SK-N-SH (cell line): ENCODE results near the gene ZNF641. TPM values are rescaled to one million over a fixed set of nuclear protein-coding genes. Genes with fewer than 3 reads are reported as not detected.

ENCODE experiments used
- CTCF ChIA-PET: fragments of 300-600, 350-600 bp; formaldehyde crosslinking; extraction: SDS; loops from one replicate; lab custom pipeline; 2021; lab: Yijun Ruan, JAX
- POLR2A ChIA-PET: fragments of 350-600 bp; sonication (Branson Sonifier 250); formaldehyde crosslinking; extraction: SDS; loops from one replicate; lab custom pipeline; 2020; ENCODE audit warnings: antibody characterized with exemption, inconsistent platforms; lab: Yijun Ruan, JAX
- DNase-seq: peaks from one replicate; pipeline ENCODE4 v3.0.0; 2012
- H2AFZ ChIP-seq: fragments of 200-600 bp; sonication (generic); 2 replicates; pipeline ENCODE4 v1.8.1; 2016; ENCODE audit warnings: antibody characterized with exemption, mild to moderate bottlenecking, low read depth
- H3F3A ChIP-seq: fragments of 200-600 bp; sonication (generic); replicated peaks from 2 replicates; pipeline ENCODE3; 2016; ENCODE audit warnings: antibody characterized with exemption, mild to moderate bottlenecking; ENCODE audit not compliant: insufficient read depth
- H3K27ac ChIP-seq, 2 experiments: fragments of 200-500 bp in 1 of 2; fragments of 200-600 bp in 1 of 2; sonication (Bioruptor generic) in 1 of 2; sonication (generic), shearing (Covaris generic) in 1 of 2; 2 replicates each; pipeline versions ENCODE4 v1.5.1 to v1.6.1; 2014 to 2016; ENCODE audit warnings: low read depth in 2 of 2, inconsistent platforms in 1 of 2, low read length in 1 of 2, mild to moderate bottlenecking in 1 of 2, mixed read lengths in 1 of 2
- H3K27me3 ChIP-seq: fragments of 200-600 bp; sonication (generic), shearing (Covaris generic); 2 replicates; pipeline ENCODE4 v1.6.1; 2016; ENCODE audit warnings: mixed run types; ENCODE audit not compliant: insufficient read depth
- H3K36me3 ChIP-seq, 2 experiments: fragments of 200-500 bp in 1 of 2; fragments of 200-600 bp in 1 of 2; sonication (Bioruptor generic) in 1 of 2; sonication (generic) in 1 of 2; replicated peaks in 1 of 2; 2 replicates each; pipeline versions ENCODE3 to v1.5.1; 2014 to 2016; ENCODE audit warnings: low read length in 1 of 2, mild to moderate bottlenecking in 1 of 2; ENCODE audit not compliant: insufficient read depth in 2 of 2, control insufficient read depth in 1 of 2
- H3K4me1 ChIP-seq, 2 experiments: fragments of 200-500 bp in 1 of 2; fragments of 200-600 bp in 1 of 2; sonication (Bioruptor generic) in 1 of 2; sonication (generic), shearing (Covaris generic) in 1 of 2; 2 replicates each; pipeline versions ENCODE4 v1.5.1 to v1.6.1; 2014 to 2016; ENCODE audit warnings: low read depth in 1 of 2, low read length in 1 of 2, mixed run types in 1 of 2; ENCODE audit not compliant: insufficient read depth in 2 of 2, control insufficient read depth in 1 of 2
- H3K4me2 ChIP-seq: fragments of 200-600 bp; sonication (generic), shearing (Covaris generic); 2 replicates; pipeline ENCODE4 v1.6.1; 2017; ENCODE audit warnings: mixed run types
- H3K4me3 ChIP-seq, 2 experiments: fragments of 200-500 bp in 1 of 2; fragments of 200-600 bp in 1 of 2; sonication (Bioruptor generic) in 1 of 2; sonication (generic), shearing (Covaris generic) in 1 of 2; 2 replicates each; pipeline versions ENCODE4 v1.5.1 to v1.8.1; 2014 to 2016; ENCODE audit warnings: low read depth in 2 of 2, inconsistent platforms in 1 of 2, low read length in 1 of 2, mild to moderate bottlenecking in 1 of 2, mixed read lengths in 1 of 2, moderate library complexity in 1 of 2
- H3K79me2 ChIP-seq: fragments of 200-600 bp; sonication (generic); 2 replicates; pipeline ENCODE4 v1.8.1; 2017; ENCODE audit warnings: mild to moderate bottlenecking; ENCODE audit not compliant: insufficient read depth
- H3K9ac ChIP-seq: fragments of 200-600 bp; sonication (generic); 2 replicates; pipeline ENCODE4 v1.6.1; 2017; ENCODE audit warnings: mixed run types
- H3K9me2 ChIP-seq: fragments of 200-600 bp; sonication (generic); 2 replicates; pipeline ENCODE4 v1.6.1; 2017; ENCODE audit warnings: mixed run types
- H3K9me3 ChIP-seq: fragments of 200-600 bp; sonication (generic); 2 replicates; pipeline ENCODE4 v1.6.1; 2017; ENCODE audit warnings: mixed run types, mild to moderate bottlenecking, moderate library complexity
- H4K20me1 ChIP-seq: fragments of 200-600 bp; sonication (generic); 2 replicates; pipeline ENCODE4 v1.6.1; 2017; ENCODE audit warnings: mild to moderate bottlenecking, mixed run types; ENCODE audit not compliant: insufficient read depth
- CHD2 ChIP-seq: fragments of 150-350 bp; IDR thresholded peaks from 2 replicates; pipeline ENCODE4 v1.6.1; 2018; ENCODE audit warnings: low read length; ENCODE audit not compliant: partially characterized antibody
- ELF1 ChIP-seq: IDR thresholded peaks from 2 replicates; pipeline ENCODE4 v1.4.0; 2012
- EP300 ChIP-seq, 2 experiments: IDR thresholded peaks; 2 replicates each; pipeline versions ENCODE4 v1.4.0 to v1.6.1; 2012; ENCODE audit warnings: borderline replicate concordance in 1 of 2, low read depth in 1 of 2, low read length in 1 of 2
- EZH2phosphoT487 ChIP-seq: fragments of 200-600 bp; sonication (generic); IDR thresholded peaks from 2 replicates; pipeline ENCODE4 v1.6.1; 2017; ENCODE audit warnings: low read depth, mixed run types, mild to moderate bottlenecking, antibody characterized with exemption, moderate library complexity, borderline replicate concordance
- FOXJ3 ChIP-seq: sonication (generic); formaldehyde crosslinking; IDR thresholded peaks from 2 replicates; pipeline ENCODE4 v1.5.1; 2020; ENCODE audit warnings: mild to moderate bottlenecking, missing genetic modification reagents
- GABPA ChIP-seq: IDR thresholded peaks from 2 replicates; pipeline ENCODE4 v1.4.0; 2012; ENCODE audit warnings: low read depth, mild to moderate bottlenecking
- GATA2 ChIP-seq: sonication (generic); formaldehyde crosslinking; IDR thresholded peaks from 2 replicates; pipeline ENCODE4 v1.5.0; 2020; ENCODE audit warnings: mild to moderate bottlenecking, missing genetic modification reagents
- JUND ChIP-seq: IDR thresholded peaks from 2 replicates; pipeline ENCODE4 v1.4.0; 2012
- MXI1 ChIP-seq: IDR thresholded peaks from 2 replicates; pipeline ENCODE4 v1.6.1; 2012; ENCODE audit warnings: mild to moderate bottlenecking, low read depth, low read length, improper control_type of control experiment
- NFIC ChIP-seq: IDR thresholded peaks from 2 replicates; pipeline ENCODE4 v1.4.0; 2012; ENCODE audit warnings: borderline replicate concordance
- RCOR1 ChIP-seq: fragments of 150-350 bp; IDR thresholded peaks from 2 replicates; pipeline ENCODE4 v1.6.1; 2017; ENCODE audit warnings: antibody characterized with exemption, low read length
- SMC3 ChIP-seq: IDR thresholded peaks from 2 replicates; pipeline ENCODE4 v1.6.1; 2012; ENCODE audit warnings: low read depth, low read length, improper control_type of control experiment
- TCF12 ChIP-seq: IDR thresholded peaks from 2 replicates; pipeline ENCODE4 v1.4.0; 2012
- USF1 ChIP-seq: IDR thresholded peaks from 2 replicates; pipeline ENCODE4 v1.4.0; 2012; ENCODE audit warnings: low read depth, borderline replicate concordance
- USF2 ChIP-seq: fragments of 150-350 bp; IDR thresholded peaks from 2 replicates; pipeline ENCODE4 v1.6.1; 2017; ENCODE audit warnings: antibody characterized with exemption, low read length, low read depth, borderline replicate concordance
- YY1 ChIP-seq: IDR thresholded peaks from 2 replicates; pipeline ENCODE4 v1.4.0; 2012; ENCODE audit warnings: low read depth, mild to moderate bottlenecking
- WGBS: methylation state at CpG from one replicate; pipeline ENCODE4 v1.1.6; 2017; ENCODE audit warnings: low lambda C conversion rate; 5-methylcytosine and 5-hydroxymethylcytosine counted together
- polyA plus RNA-seq, 3 experiments: library from polyadenylated mRNA; depleted of rRNA; stranded (reverse); fragments of >200 nt; gene quantifications; 2 replicates each; pipeline ENCODE4 v1.2.3, GENCODE V29; 2012

ZNF641 gene
- polyA plus RNA-seq (2012; rRNA removed): 1.9 and 2.8 TPM in 2 replicates
- polyA plus RNA-seq (2012; cell fraction: cytosol; rRNA removed): 1.5 and 2.0 TPM in 2 replicates
- polyA plus RNA-seq (2012; cell fraction: nucleus; rRNA removed): 7.7 and 9.9 TPM in 2 replicates

DNA sequence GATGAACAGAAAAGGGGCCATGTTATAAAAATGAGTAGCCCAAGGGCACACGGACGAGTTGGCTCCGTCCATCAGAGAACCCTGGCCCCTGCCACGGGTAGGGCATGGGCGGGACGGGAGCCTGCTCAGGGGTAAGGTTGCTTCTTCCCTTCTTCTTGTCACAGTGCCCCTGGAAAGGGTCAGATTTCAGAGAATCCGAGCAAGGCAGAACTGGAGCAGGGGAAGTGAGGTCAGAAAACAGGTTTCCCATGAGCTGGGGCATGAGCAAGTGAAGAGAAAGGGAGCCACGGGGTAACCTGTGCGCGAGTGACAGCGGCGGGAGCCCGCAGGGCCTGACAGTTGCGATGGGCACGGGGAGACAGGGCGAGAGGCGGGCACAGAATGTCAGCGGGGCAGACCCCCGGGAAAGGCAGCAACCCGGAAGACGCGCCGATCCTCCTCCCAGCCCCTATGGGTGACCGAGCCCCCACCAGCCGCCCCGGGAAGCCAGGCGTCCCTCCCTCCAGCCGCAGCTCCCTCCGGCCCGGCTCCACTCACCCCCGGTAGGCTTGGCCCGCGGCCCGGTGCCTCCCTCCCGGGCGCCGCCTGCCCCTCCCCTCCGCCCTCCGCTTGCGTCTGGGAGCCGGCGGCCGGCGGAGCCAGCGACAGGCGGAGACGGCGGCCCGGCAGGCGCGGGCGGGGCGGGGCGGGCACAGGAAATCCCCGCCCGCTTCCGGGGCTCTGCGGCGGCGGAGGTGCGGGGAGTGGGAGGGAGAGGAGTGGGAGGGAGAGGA is at the start of gene ZNF641:
Gene ZNF641, minus strand, starts transcription at position 671 of the 773 bp plus-strand sequence. CDS start 2,829 bp downstream, outside the sequence.
- H3K4me1 ChIP-seq: peaks cover 0 to 11% of the 10 kb centered on the region in 2 experiments; a peak in 2 of 4 replicates
- POLR2A ChIA-PET: no interaction called here
- H4K20me1 ChIP-seq: no peaks in the 10 kb centered on the region
- H3K27ac ChIP-seq: peak within 1 kb of the TSS; percentile 43 to 83; a peak in 3 of 4 replicates
- H3K36me3 ChIP-seq: peaks cover 13% of the 10 kb centered on the region in 2 experiments
- TF ChIP-seq ELF1 (peak; percentile 58), RCOR1 (no peak), MXI1 (peak; percentile 80; the same call in 1 of the 2 replicates), GABPA (peak; percentile 59; the same call in 1 of the 2 replicates), NFIC (peak; percentile 38; the same call in 1 of the 2 replicates), JUND (no peak), YY1 (no peak), GATA2 (CRISPR knock-in tag) (no peak), SMC3 (no peak), CHD2 (peak; percentile 22), USF1 (no peak), EZH2phosphoT487 (no peak)
- WGBS: 3% methylated on average over 38 of the region's 61 CpGs
- peak; percentile 92 for DNase-seq
- H3K9me2 ChIP-seq: no peaks in the 10 kb centered on the region
- peak within 1 kb of the TSS; percentile 83 for H3K9ac ChIP-seq
- peak within 1 kb of the TSS; percentile 81 to 96 for H3K4me3 ChIP-seq
- H3K79me2 ChIP-seq: no peaks in the 10 kb centered on the region
- H2AFZ ChIP-seq: peak within 1 kb of the TSS; percentile 99
- CTCF ChIA-PET: no interaction called here
- H3K4me2 ChIP-seq: peak within 1 kb of the TSS; percentile 95
- H3K9me3 ChIP-seq: no peaks in the 10 kb centered on the region
- peaks cover 19% of the 10 kb centered on the region for H3F3A ChIP-seq
- H3K27me3 ChIP-seq: no peaks in the 10 kb centered on the region

- POLR2A ChIA-PET: no interaction called here
- 3% methylated on average over 2 of the region's 2 CpGs for WGBS
- CTCF ChIA-PET: interaction anchor here (0.7 kb wide), 1 partner anchor 10 kb away, joined by 3 read pairs; no protein-coding TSS in a partner anchor
These were observed 39.3 kb upstream of the ZNF641 start for GRCh38 chr12:48390026-48390425.

More at GRCh38 chr12:48390026-48390425, 39.3 kb upstream of the ZNF641 start:
- Histone ChIP-seq H3K27ac (no peak overlapping the region), H3F3A (no peaks in the 10 kb centered on the region), H4K20me1 (no peaks in the 10 kb centered on the region), H3K4me3 (no peak overlapping the region), H3K79me2 (no peaks in the 10 kb centered on the region), H2AFZ (no peak overlapping the region), H3K9ac (no peak overlapping the region), H3K9me3 (no peaks in the 10 kb centered on the region), H3K36me3 (no peaks in the 10 kb centered on the region), H3K9me2 (no peaks in the 10 kb centered on the region), H3K27me3 (no peaks in the 10 kb centered on the region), H3K4me2 (no peak overlapping the region), H3K4me1 (no peaks in the 10 kb centered on the region; a peak in 1 of 4 replicates)
- no peak for DNase-seq
- TF ChIP-seq USF2 (no peak), EP300 (IDR thresholded peaks at IDR 0.05; ENCODE audit: borderline replicate concordance in 1 of 2, low read depth in 1 of 2, low read length in 1 of 2) (no peak), FOXJ3 (CRISPR knock-in tag) (no peak), TCF12 (no peak), GABPA (no peak)
